Peyer's patch (tissue), 4 donors: ENCODE results near the gene PCBD1. TPM values are rescaled to one million over a fixed set of nuclear protein-coding genes. Genes with fewer than 3 reads are reported as not detected.
A peak's percentile ranks its signal among the peaks of the same experiment; 100 is the strongest.

ENCODE experiments used
- DNase-seq, 3 donors: peaks; one replicate each; pipeline ENCODE4 v3.0.0-alpha.2; 2017 to 2019
- H3K27ac ChIP-seq, 4 donors: fragments of 200-600 bp; sonication (generic); one replicate each; pipeline ENCODE4 v1.5.1; 2016 to 2019
- H3K27me3 ChIP-seq, 2 donors: fragments of 200-600 bp; sonication (generic); one replicate each; pipeline ENCODE4 v1.5.1; 2019
- H3K36me3 ChIP-seq, 3 donors: fragments of 200-600 bp; sonication (generic); one replicate each; pipeline ENCODE4 v1.5.1; 2016 to 2019
- H3K4me1 ChIP-seq, 4 donors: fragments of 200-600 bp; sonication (generic); one replicate each; pipeline ENCODE4 v1.5.1; 2016 to 2019
- H3K4me3 ChIP-seq, 4 donors: fragments of 200-600 bp; sonication (generic); 1 replicate in 3 of 4; 2 replicates in 1 of 4; pipeline ENCODE4 v1.5.1; 2016 to 2019; ENCODE audit warnings: mild to moderate bottlenecking in 1 of 4
- H3K9me3 ChIP-seq, 4 donors: fragments of 200-600 bp; sonication (generic); one replicate each; pipeline ENCODE4 v1.5.1; 2016 to 2019; ENCODE audit warnings: mild to moderate bottlenecking in 1 of 4
- POLR2A ChIP-seq, 2 donors: fragments of 450-650 bp; IDR thresholded peaks; one replicate each; pipeline ENCODE4 v1.5.1; 2017; ENCODE audit warnings: antibody characterized with exemption in 2 of 2, mild to moderate bottlenecking in 2 of 2, moderate library complexity in 2 of 2
- total RNA-seq, 4 donors: library from RNA; depleted of rRNA; stranded (reverse); fragments of >200 nt; gene quantifications; one replicate each; pipeline ENCODE4 v1.1.0, GENCODE V29; 2016
- TF ChIP-seq, protein P1 (sequence below), 6 experiments: fragments of 450-650 bp in 4 of 6; fragments of 200-600 bp in 2 of 6; sonication (generic) in 1 of 6; IDR thresholded peaks; one replicate each; pipeline ENCODE4 v1.5.1; 2017 to 2019; ENCODE audit warnings: antibody characterized with exemption in 6 of 6, mild to moderate bottlenecking in 3 of 6, moderate library complexity in 1 of 6

The PCBD1 gene
- total RNA-seq, 4 donors from 2014 or later = 38.8 to 63.5 (median 55.9) TPM

GRCh38 chr10:70915206-70915605, 26.8 kb upstream of the PCBD1 start:
- H3K36me3 ChIP-seq = no peaks in the 10 kb centered on the region
- no peaks in the 10 kb centered on the region for H3K4me1 ChIP-seq
- TF ChIP-seq, protein P1, sequence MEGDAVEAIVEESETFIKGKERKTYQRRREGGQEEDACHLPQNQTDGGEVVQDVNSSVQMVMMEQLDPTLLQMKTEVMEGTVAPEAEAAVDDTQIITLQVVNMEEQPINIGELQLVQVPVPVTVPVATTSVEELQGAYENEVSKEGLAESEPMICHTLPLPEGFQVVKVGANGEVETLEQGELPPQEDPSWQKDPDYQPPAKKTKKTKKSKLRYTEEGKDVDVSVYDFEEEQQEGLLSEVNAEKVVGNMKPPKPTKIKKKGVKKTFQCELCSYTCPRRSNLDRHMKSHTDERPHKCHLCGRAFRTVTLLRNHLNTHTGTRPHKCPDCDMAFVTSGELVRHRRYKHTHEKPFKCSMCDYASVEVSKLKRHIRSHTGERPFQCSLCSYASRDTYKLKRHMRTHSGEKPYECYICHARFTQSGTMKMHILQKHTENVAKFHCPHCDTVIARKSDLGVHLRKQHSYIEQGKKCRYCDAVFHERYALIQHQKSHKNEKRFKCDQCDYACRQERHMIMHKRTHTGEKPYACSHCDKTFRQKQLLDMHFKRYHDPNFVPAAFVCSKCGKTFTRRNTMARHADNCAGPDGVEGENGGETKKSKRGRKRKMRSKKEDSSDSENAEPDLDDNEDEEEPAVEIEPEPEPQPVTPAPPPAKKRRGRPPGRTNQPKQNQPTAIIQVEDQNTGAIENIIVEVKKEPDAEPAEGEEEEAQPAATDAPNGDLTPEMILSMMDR (IDR thresholded peaks at IDR 0.05) = no peak
- TF ChIP-seq POLR2A (IDR thresholded peaks at IDR 0.05) = no peak
- H3K27ac ChIP-seq = no peak overlapping the region
- no peaks in the 10 kb centered on the region for H3K9me3 ChIP-seq
- no peak overlapping the region for H3K4me3 ChIP-seq
- DNase-seq = peak in 1 of 3 donors; percentile 36
- H3K27me3 ChIP-seq = no peaks in the 10 kb centered on the region

- H3K36me3 ChIP-seq = no peaks in the 10 kb centered on the region
- no peaks in the 10 kb centered on the region for H3K27me3 ChIP-seq
- H3K27ac ChIP-seq = no peak overlapping the region
- no peaks in the 10 kb centered on the region for H3K9me3 ChIP-seq
- no peak overlapping the region for H3K4me3 ChIP-seq
- no peak for TF ChIP-seq POLR2A (IDR thresholded peaks at IDR 0.05)
- TF ChIP-seq, protein P1 (IDR thresholded peaks at IDR 0.05) = no peak
- peak in 1 of 3 donors; percentile 27 for DNase-seq
- H3K4me1 ChIP-seq = no peaks in the 10 kb centered on the region
Measured at GRCh38 chr10:70914316-70914864, 26.0 kb upstream of the PCBD1 start.

GRCh38 chr10:70913893-70914240, 25.5 kb upstream of the PCBD1 start:
- H3K27me3 ChIP-seq = no peaks in the 10 kb centered on the region

GRCh38 chr10:70913191-70913892, 25.0 kb upstream of the PCBD1 start:
- Histone ChIP-seq H3K9me3 (no peaks in the 10 kb centered on the region), H3K27ac (no peak overlapping the region), H3K36me3 (no peaks in the 10 kb centered on the region), H3K27me3 (no peaks in the 10 kb centered on the region), H3K4me1 (peaks cover 0 to 2% (median 0%) of the 10 kb centered on the region in 4 donors), H3K4me3 (no peak overlapping the region)
- DNase-seq = peak in 1 of 3 donors; percentile 36
- TF ChIP-seq, protein P1 (IDR thresholded peaks at IDR 0.05) = no peak
- TF ChIP-seq POLR2A (IDR thresholded peaks at IDR 0.05) = no peak

More at GRCh38 chr10:70913893-70914240, 25.5 kb upstream of the PCBD1 start:
- H3K4me1 ChIP-seq = no peaks in the 10 kb centered on the region
- TF ChIP-seq, protein P1 (IDR thresholded peaks at IDR 0.05) = no peak
- TF ChIP-seq POLR2A (IDR thresholded peaks at IDR 0.05) = no peak
- H3K9me3 ChIP-seq = no peaks in the 10 kb centered on the region
- no peak overlapping the region for H3K4me3 ChIP-seq
- H3K36me3 ChIP-seq = no peaks in the 10 kb centered on the region
- H3K27ac ChIP-seq = no peak overlapping the region
- DNase-seq = no peak

- no peaks in the 10 kb centered on the region for H3K36me3 ChIP-seq
- peaks cover 0 to 9% (median 0%) of the 10 kb centered on the region in 4 donors for H3K4me1 ChIP-seq
- no peaks in the 10 kb centered on the region for H3K27me3 ChIP-seq
- H3K27ac ChIP-seq = no peak overlapping the region
- peak in 1 of 3 donors; percentile 12 for DNase-seq
- TF ChIP-seq, protein P1 (IDR thresholded peaks at IDR 0.05) = no peak
- TF ChIP-seq POLR2A (IDR thresholded peaks at IDR 0.05) = no peak
- H3K4me3 ChIP-seq = no peak overlapping the region
- H3K9me3 ChIP-seq = no peaks in the 10 kb centered on the region
Measured at GRCh38 chr10:70912556-70912955, 24.2 kb upstream of the PCBD1 start.
